ENCODE measurements around the gene CDK8.

GRCh38 chr13:26249551-26249950, 4.4 kb upstream of the CDK8 start:
- TF ChIP-seq CTCF (IDR thresholded peaks at IDR 0.05) (no peak), POLR2A (IDR thresholded peaks at IDR 0.05) (no peak)

All from tibial nerve (tissue), 3 donors.